ENCODE data around the gene BAHCC1. TPM values are rescaled to one million over a fixed set of nuclear protein-coding genes. Genes with fewer than 3 reads are reported as not detected.
A peak's percentile ranks its signal among the peaks of the same experiment; 100 is the strongest.

BAHCC1 gene
- total and polyA plus RNA-seq, 9 of the 15 experiments (the other 6 are each of a cell fraction or from before 2014, with no cell fraction given) = 0.14 to 26.9 (median 5.0) TPM

DNA sequence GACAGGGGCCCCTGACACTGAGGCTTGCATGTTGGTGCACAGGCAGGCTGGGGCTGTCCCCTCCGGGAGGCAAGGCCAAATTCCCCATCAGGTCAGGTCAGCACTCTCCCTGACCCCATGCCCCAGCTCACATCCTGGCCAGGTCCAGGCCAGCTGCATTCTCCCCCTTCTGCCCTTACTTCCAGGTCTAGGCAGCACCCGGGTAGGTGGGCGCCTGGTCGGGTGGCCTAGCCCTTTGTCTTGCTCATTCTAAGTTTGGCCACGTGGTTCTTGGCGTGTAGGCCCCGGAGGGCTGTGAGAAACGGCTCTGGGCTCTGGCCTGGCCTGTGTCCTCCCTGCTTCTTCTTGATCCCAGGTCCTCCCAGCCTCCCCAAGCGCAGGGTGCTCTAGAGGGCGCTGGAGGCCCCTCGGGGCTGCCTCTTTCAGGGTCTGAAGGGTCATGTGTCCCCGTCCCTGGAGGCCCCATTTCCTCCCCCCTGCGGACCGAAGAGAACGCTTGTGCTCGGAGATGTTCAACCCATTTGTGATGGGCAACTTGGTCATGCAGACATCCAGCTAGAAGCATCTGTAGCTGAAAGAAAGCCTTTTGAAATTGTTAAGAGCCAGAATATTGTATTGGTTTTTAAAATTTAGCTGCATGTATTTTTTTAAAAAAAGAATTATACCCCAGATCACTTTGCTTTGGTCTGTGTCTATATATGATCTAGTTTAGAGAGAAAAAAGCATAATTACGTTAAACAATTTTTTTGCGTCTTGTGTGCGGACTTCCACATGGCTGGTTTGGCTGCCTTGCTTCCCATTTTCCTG is 6.7 kb downstream of the BAHCC1 start (continued):
- TF ChIP-seq, protein P1, sequence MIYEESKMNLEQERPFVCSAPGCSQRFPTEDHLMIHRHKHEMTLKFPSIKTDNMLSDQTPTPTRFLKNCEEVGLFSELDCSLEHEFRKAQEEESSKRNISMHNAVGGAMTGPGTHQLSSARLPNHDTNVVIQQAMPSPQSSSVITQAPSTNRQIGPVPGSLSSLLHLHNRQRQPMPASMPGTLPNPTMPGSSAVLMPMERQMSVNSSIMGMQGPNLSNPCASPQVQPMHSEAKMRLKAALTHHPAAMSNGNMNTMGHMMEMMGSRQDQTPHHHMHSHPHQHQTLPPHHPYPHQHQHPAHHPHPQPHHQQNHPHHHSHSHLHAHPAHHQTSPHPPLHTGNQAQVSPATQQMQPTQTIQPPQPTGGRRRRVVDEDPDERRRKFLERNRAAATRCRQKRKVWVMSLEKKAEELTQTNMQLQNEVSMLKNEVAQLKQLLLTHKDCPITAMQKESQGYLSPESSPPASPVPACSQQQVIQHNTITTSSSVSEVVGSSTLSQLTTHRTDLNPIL (CRISPR knock-in tag; IDR thresholded peaks at IDR 0.05) = no peak
- TF ChIP-seq SMAD2 (IDR thresholded peaks at IDR 0.05; ENCODE audit: low read depth, low read length) (no peak), GABPB2 (CRISPR knock-in tag; conservative IDR thresholded peaks at IDR 0.05) (no peak), SRSF1 (IDR thresholded peaks at IDR 0.05; ENCODE audit: low read depth, low read length) (no peak), MYC (IDR thresholded peaks at IDR 0.05; ENCODE audit: low read depth, low read length) (peak; percentile 52; the same call in 1 of the 2 replicates), MYC (CRISPR knock-in tag; IDR thresholded peaks at IDR 0.05; ENCODE audit: borderline replicate concordance, low read depth) (no peak), SUPT5H (IDR thresholded peaks at IDR 0.05) (no peak), ZNF212 (CRISPR knock-in tag; IDR thresholded peaks at IDR 0.05) (no peak), BDP1 (IDR thresholded peaks at IDR 0.05; ENCODE audit: insufficient read depth, insufficient read length) (no peak), ZBTB7A (IDR thresholded peaks at IDR 0.05; ENCODE audit: borderline replicate concordance, control insufficient read depth, low read depth, low read length) (peak; percentile 85; the same call in 1 of the 2 replicates), RBFOX2 (IDR thresholded peaks at IDR 0.05; ENCODE audit: low read depth, low read length) (peak; percentile 73)
- TF ChIP-seq, protein P2, sequence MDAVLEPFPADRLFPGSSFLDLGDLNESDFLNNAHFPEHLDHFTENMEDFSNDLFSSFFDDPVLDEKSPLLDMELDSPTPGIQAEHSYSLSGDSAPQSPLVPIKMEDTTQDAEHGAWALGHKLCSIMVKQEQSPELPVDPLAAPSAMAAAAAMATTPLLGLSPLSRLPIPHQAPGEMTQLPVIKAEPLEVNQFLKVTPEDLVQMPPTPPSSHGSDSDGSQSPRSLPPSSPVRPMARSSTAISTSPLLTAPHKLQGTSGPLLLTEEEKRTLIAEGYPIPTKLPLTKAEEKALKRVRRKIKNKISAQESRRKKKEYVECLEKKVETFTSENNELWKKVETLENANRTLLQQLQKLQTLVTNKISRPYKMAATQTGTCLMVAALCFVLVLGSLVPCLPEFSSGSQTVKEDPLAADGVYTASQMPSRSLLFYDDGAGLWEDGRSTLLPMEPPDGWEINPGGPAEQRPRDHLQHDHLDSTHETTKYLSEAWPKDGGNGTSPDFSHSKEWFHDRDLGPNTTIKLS (IDR thresholded peaks at IDR 0.05; ENCODE audit: borderline replicate concordance, low read depth) = no peak
- TF ChIP-seq, protein P3, sequence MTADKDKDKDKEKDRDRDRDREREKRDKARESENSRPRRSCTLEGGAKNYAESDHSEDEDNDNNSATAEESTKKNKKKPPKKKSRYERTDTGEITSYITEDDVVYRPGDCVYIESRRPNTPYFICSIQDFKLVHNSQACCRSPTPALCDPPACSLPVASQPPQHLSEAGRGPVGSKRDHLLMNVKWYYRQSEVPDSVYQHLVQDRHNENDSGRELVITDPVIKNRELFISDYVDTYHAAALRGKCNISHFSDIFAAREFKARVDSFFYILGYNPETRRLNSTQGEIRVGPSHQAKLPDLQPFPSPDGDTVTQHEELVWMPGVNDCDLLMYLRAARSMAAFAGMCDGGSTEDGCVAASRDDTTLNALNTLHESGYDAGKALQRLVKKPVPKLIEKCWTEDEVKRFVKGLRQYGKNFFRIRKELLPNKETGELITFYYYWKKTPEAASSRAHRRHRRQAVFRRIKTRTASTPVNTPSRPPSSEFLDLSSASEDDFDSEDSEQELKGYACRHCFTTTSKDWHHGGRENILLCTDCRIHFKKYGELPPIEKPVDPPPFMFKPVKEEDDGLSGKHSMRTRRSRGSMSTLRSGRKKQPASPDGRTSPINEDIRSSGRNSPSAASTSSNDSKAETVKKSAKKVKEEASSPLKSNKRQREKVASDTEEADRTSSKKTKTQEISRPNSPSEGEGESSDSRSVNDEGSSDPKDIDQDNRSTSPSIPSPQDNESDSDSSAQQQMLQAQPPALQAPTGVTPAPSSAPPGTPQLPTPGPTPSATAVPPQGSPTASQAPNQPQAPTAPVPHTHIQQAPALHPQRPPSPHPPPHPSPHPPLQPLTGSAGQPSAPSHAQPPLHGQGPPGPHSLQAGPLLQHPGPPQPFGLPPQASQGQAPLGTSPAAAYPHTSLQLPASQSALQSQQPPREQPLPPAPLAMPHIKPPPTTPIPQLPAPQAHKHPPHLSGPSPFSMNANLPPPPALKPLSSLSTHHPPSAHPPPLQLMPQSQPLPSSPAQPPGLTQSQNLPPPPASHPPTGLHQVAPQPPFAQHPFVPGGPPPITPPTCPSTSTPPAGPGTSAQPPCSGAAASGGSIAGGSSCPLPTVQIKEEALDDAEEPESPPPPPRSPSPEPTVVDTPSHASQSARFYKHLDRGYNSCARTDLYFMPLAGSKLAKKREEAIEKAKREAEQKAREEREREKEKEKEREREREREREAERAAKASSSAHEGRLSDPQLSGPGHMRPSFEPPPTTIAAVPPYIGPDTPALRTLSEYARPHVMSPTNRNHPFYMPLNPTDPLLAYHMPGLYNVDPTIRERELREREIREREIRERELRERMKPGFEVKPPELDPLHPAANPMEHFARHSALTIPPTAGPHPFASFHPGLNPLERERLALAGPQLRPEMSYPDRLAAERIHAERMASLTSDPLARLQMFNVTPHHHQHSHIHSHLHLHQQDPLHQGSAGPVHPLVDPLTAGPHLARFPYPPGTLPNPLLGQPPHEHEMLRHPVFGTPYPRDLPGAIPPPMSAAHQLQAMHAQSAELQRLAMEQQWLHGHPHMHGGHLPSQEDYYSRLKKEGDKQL (CRISPR knock-in tag; IDR thresholded peaks at IDR 0.05; ENCODE audit: borderline replicate concordance) = no peak
- TF ChIP-seq, protein P4, sequence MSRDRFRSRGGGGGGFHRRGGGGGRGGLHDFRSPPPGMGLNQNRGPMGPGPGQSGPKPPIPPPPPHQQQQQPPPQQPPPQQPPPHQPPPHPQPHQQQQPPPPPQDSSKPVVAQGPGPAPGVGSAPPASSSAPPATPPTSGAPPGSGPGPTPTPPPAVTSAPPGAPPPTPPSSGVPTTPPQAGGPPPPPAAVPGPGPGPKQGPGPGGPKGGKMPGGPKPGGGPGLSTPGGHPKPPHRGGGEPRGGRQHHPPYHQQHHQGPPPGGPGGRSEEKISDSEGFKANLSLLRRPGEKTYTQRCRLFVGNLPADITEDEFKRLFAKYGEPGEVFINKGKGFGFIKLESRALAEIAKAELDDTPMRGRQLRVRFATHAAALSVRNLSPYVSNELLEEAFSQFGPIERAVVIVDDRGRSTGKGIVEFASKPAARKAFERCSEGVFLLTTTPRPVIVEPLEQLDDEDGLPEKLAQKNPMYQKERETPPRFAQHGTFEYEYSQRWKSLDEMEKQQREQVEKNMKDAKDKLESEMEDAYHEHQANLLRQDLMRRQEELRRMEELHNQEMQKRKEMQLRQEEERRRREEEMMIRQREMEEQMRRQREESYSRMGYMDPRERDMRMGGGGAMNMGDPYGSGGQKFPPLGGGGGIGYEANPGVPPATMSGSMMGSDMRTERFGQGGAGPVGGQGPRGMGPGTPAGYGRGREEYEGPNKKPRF (IDR thresholded peaks at IDR 0.05; ENCODE audit: low read depth, low read length) = no peak
- TF ChIP-seq, protein P5, sequence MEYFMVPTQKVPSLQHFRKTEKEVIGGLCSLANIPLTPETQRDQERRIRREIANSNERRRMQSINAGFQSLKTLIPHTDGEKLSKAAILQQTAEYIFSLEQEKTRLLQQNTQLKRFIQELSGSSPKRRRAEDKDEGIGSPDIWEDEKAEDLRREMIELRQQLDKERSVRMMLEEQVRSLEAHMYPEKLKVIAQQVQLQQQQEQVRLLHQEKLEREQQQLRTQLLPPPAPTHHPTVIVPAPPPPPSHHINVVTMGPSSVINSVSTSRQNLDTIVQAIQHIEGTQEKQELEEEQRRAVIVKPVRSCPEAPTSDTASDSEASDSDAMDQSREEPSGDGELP (CRISPR knock-in tag; IDR thresholded peaks at IDR 0.05; ENCODE audit: borderline replicate concordance) = peak; percentile 56; the same call in 1 of the 2 replicates
